ENCODE data around the gene NIPSNAP3A. TPM values are rescaled to one million over a fixed set of nuclear protein-coding genes. Genes with fewer than 3 reads are reported as not detected.

NIPSNAP3A gene
- polyA plus RNA-seq, 3 donors = 26.9 to 103 (median 97.8) TPM

GRCh38 chr9:104765138-104765537 lies 17.7 kb downstream of the NIPSNAP3A start:
- WGBS (ENCODE audit: insufficient coverage) = no CpG with 5 or more reads among the region's 5 CpGs
- H4K20me1 ChIP-seq (ENCODE audit: insufficient read depth, low read length) = no peaks in the 10 kb centered on the region
- Mint-ChIP-seq H3K4me3 (no peak overlapping the region), H3K36me3 (peaks cover 6 to 7% of the 10 kb centered on the region in 2 donors), H3K27ac (no peak overlapping the region), H3K27me3 (ENCODE audit: low read depth in 3 of 3) (peaks cover 0 to 3% (median 2%) of the 10 kb centered on the region in 3 donors), H3K4me1 (peaks cover 32% of the 10 kb centered on the region), H3K9me3 (peaks cover 0 to 2% (median 0%) of the 10 kb centered on the region in 7 donors)
- H3K4me1 ChIP-seq (ENCODE audit: control insufficient read depth in 1 of 2, insufficient read depth in 2 of 2, low read length in 2 of 2) = peaks cover 21 to 33% of the 10 kb centered on the region in 2 donors
- H3K27ac ChIP-seq (ENCODE audit: low read depth in 1 of 2, low read length in 2 of 2) = no peak overlapping the region
- no peak overlapping the region for H2AFZ ChIP-seq (ENCODE audit: insufficient read depth, low read depth, low read length, poor library complexity, severe bottlenecking)
- H3K36me3 ChIP-seq (replicated peaks in 1 of 2; ENCODE audit: control insufficient read depth in 1 of 2, insufficient read depth in 2 of 2, low read length in 2 of 2) = peaks cover 3 to 6% of the 10 kb centered on the region in 2 donors
- no peak for TF ChIP-seq CTCF (IDR thresholded peaks at IDR 0.05)
- peak overlapping the region; percentile 85 for H3K4me2 ChIP-seq (replicated peaks; ENCODE audit: extremely low read depth, low read length, poor library complexity, severe bottlenecking)
- H3K4me3 ChIP-seq (replicated peaks in 1 of 3; ENCODE audit: low read depth in 2 of 3, low read length in 3 of 3) = no peak overlapping the region
- no peaks in the 10 kb centered on the region for H3K9me3 ChIP-seq (replicated peaks in 1 of 2; ENCODE audit: control insufficient read depth in 1 of 2, insufficient read depth in 1 of 2, low read length in 2 of 2)
- no peaks in the 10 kb centered on the region for H3K27me3 ChIP-seq (ENCODE audit: control insufficient read depth in 2 of 2, insufficient read depth in 2 of 2, low read length in 2 of 2)
- no peak overlapping the region for H3K9ac ChIP-seq (ENCODE audit: insufficient read depth, low read length, poor library complexity, severe bottlenecking)
- H3K79me2 ChIP-seq (ENCODE audit: insufficient read depth, low read length) = no peaks in the 10 kb centered on the region
- DNase-seq = no peak
- intact Hi-C loops (cut with micrococcal nuclease) = no loop called here

- no peak for DNase-seq
- no peak overlapping the region for H3K9ac ChIP-seq (ENCODE audit: insufficient read depth, low read length, poor library complexity, severe bottlenecking)
- peaks cover 0 to 3% (median 2%) of the 10 kb centered on the region in 3 donors for H3K27me3 Mint-ChIP-seq (ENCODE audit: low read depth in 3 of 3)
- H3K4me1 ChIP-seq (ENCODE audit: control insufficient read depth in 1 of 2, insufficient read depth in 2 of 2, low read length in 2 of 2) = peaks cover 25 to 40% of the 10 kb centered on the region in 2 donors
- no peaks in the 10 kb centered on the region for H3K9me3 ChIP-seq (replicated peaks in 1 of 2; ENCODE audit: control insufficient read depth in 1 of 2, insufficient read depth in 1 of 2, low read length in 2 of 2)
- no peaks in the 10 kb centered on the region for H3K79me2 ChIP-seq (ENCODE audit: insufficient read depth, low read length)
- no peak for TF ChIP-seq CTCF (IDR thresholded peaks at IDR 0.05)
- H3K27me3 ChIP-seq (ENCODE audit: control insufficient read depth in 2 of 2, insufficient read depth in 2 of 2, low read length in 2 of 2) = no peaks in the 10 kb centered on the region
- H3K9me3 Mint-ChIP-seq = peaks cover 0 to 2% (median 0%) of the 10 kb centered on the region in 7 donors
- no peak overlapping the region for H3K4me2 ChIP-seq (replicated peaks; ENCODE audit: extremely low read depth, low read length, poor library complexity, severe bottlenecking)
- peaks cover 38% of the 10 kb centered on the region for H3K4me1 Mint-ChIP-seq
- H4K20me1 ChIP-seq (ENCODE audit: insufficient read depth, low read length) = no peaks in the 10 kb centered on the region
- H3K4me3 ChIP-seq (replicated peaks in 1 of 3; ENCODE audit: low read depth in 2 of 3, low read length in 3 of 3) = no peak overlapping the region
- H3K4me3 Mint-ChIP-seq = no peak overlapping the region
- H3K27ac ChIP-seq (ENCODE audit: low read depth in 1 of 2, low read length in 2 of 2) = no peak overlapping the region
- no CpG with 5 or more reads among the region's 7 CpGs for WGBS (ENCODE audit: insufficient coverage)
- H3K27ac Mint-ChIP-seq = no peak overlapping the region
- intact Hi-C loops (cut with micrococcal nuclease) = no loop called here
- no peaks in the 10 kb centered on the region for H3K36me3 ChIP-seq (replicated peaks in 1 of 2; ENCODE audit: control insufficient read depth in 1 of 2, insufficient read depth in 2 of 2, low read length in 2 of 2)
- H3K36me3 Mint-ChIP-seq = no peaks in the 10 kb centered on the region
- no peak overlapping the region for H2AFZ ChIP-seq (ENCODE audit: insufficient read depth, low read depth, low read length, poor library complexity, severe bottlenecking)
These were observed 18.5 kb downstream of the NIPSNAP3A start for GRCh38 chr9:104766025-104766424.

Measured in CD14-positive monocyte (primary cell).